CD14-positive monocyte (primary cell): ENCODE data around the gene PRKN. TPM values are rescaled to one million over a fixed set of nuclear protein-coding genes. Genes with fewer than 3 reads are reported as not detected.

Source experiments
- DNase-seq, 3 donors: peaks; one replicate each; pipeline ENCODE4 v3.0.0-alpha.2; 2011 to 2022
- H2AFZ ChIP-seq: 2 replicates; pipeline ENCODE4 v1.6.0; 2012; ENCODE audit warnings: mild to moderate bottlenecking, low read depth, low read length, inconsistent platforms; ENCODE audit not compliant: insufficient read depth, poor library complexity, severe bottlenecking
- H3K27ac ChIP-seq, 2 donors: 1 replicate in 1 of 2; 2 replicates in 1 of 2; pipeline ENCODE4 v1.5.1; 2012 to 2013; ENCODE audit warnings: low read length in 2 of 2, control low read depth in 1 of 2, inconsistent platforms in 1 of 2, low read depth in 1 of 2, mild to moderate bottlenecking in 1 of 2
- H3K27me3 ChIP-seq, 2 donors: one replicate each; pipeline versions ENCODE4 v1.6.0 to v1.6.1; 2011 to 2013; ENCODE audit warnings: low read length in 2 of 2; ENCODE audit not compliant: control insufficient read depth in 2 of 2, insufficient read depth in 2 of 2
- H3K36me3 ChIP-seq, 2 donors: replicated peaks in 1 of 2; 1 replicate in 1 of 2; 2 replicates in 1 of 2; pipeline versions ENCODE4 v1.5.1 to v1.6.1; 2012 to 2013; ENCODE audit warnings: low read length in 2 of 2, control low read depth in 1 of 2, inconsistent platforms in 1 of 2, mild to moderate bottlenecking in 1 of 2; ENCODE audit not compliant: insufficient read depth in 2 of 2, control insufficient read depth in 1 of 2
- H3K4me1 ChIP-seq, 2 donors: 1 replicate in 1 of 2; 2 replicates in 1 of 2; pipeline versions ENCODE4 v1.5.1 to v1.6.1; 2012 to 2013; ENCODE audit warnings: low read length in 2 of 2, control low read depth in 1 of 2, inconsistent platforms in 1 of 2, mild to moderate bottlenecking in 1 of 2, moderate library complexity in 1 of 2; ENCODE audit not compliant: insufficient read depth in 2 of 2, control insufficient read depth in 1 of 2
- H3K4me2 ChIP-seq: replicated peaks from 2 replicates; pipeline ENCODE3; 2012; ENCODE audit warnings: low read length, moderate library complexity, mild to moderate bottlenecking; ENCODE audit not compliant: poor library complexity, severe bottlenecking; ENCODE audit errors: extremely low read depth
- H3K4me3 ChIP-seq, 3 experiments: fragments of 200-600 bp in 1 of 3; sonication (generic) in 1 of 3; replicated peaks in 1 of 3; 1 replicate in 2 of 3; 2 replicates in 1 of 3; pipeline ENCODE4 v1.5.1; 2011 to 2013; ENCODE audit warnings: low read length in 3 of 3, mild to moderate bottlenecking in 3 of 3, control low read depth in 2 of 3, low read depth in 2 of 3, inconsistent platforms in 1 of 3, moderate library complexity in 1 of 3
- H3K79me2 ChIP-seq: 2 replicates; pipeline ENCODE4 v1.6.0; 2012; ENCODE audit warnings: mild to moderate bottlenecking, control low read depth, inconsistent platforms, low read length, moderate library complexity; ENCODE audit not compliant: insufficient read depth
- H3K9ac ChIP-seq: 2 replicates; pipeline ENCODE4 v1.6.0; 2017; ENCODE audit warnings: low read length, mild to moderate bottlenecking; ENCODE audit not compliant: insufficient read depth, poor library complexity, severe bottlenecking
- H3K9me3 ChIP-seq, 2 donors: replicated peaks in 1 of 2; 1 replicate in 1 of 2; 2 replicates in 1 of 2; pipeline versions ENCODE4 v1.5.1 to v1.6.1; 2012 to 2013; ENCODE audit warnings: low read length in 2 of 2, control low read depth in 1 of 2; ENCODE audit not compliant: control insufficient read depth in 1 of 2, insufficient read depth in 1 of 2
- H4K20me1 ChIP-seq: 2 replicates; pipeline ENCODE4 v1.6.0; 2012; ENCODE audit warnings: mild to moderate bottlenecking, low read length, control low read depth, moderate library complexity; ENCODE audit not compliant: insufficient read depth
- H3K27ac Mint-ChIP-seq, 7 donors: one replicate each; pipeline ENCODE4 v1.8.0; 2020; ENCODE audit warnings: mild to moderate bottlenecking in 7 of 7, mixed read lengths in 7 of 7, moderate library complexity in 6 of 7, inconsistent platforms in 2 of 7
- H3K27me3 Mint-ChIP-seq, 3 donors: one replicate each; pipeline ENCODE4 v1.8.0; 2021 to 2022; ENCODE audit warnings: low read depth in 3 of 3, mild to moderate bottlenecking in 3 of 3, mixed read lengths in 3 of 3, moderate library complexity in 3 of 3, inconsistent platforms in 1 of 3
- H3K36me3 Mint-ChIP-seq, 2 donors: one replicate each; pipeline ENCODE4 v1.8.0; 2020; ENCODE audit warnings: mixed read lengths in 2 of 2, inconsistent platforms in 1 of 2, mild to moderate bottlenecking in 1 of 2
- H3K4me1 Mint-ChIP-seq: one replicate; pipeline ENCODE4 v1.8.0; 2020; ENCODE audit warnings: mild to moderate bottlenecking, mixed read lengths
- H3K4me3 Mint-ChIP-seq, 2 donors: one replicate each; pipeline ENCODE4 v1.8.0; 2020; ENCODE audit warnings: mild to moderate bottlenecking in 2 of 2, mixed read lengths in 2 of 2, moderate library complexity in 1 of 2
- H3K9me3 Mint-ChIP-seq, 7 donors: one replicate each; pipeline ENCODE4 v1.8.0; 2020 to 2022; ENCODE audit warnings: mixed read lengths in 7 of 7, mild to moderate bottlenecking in 6 of 7, moderate library complexity in 6 of 7, inconsistent platforms in 2 of 7
- WGBS: methylation state at CpG from one replicate; pipeline ENCODE4 v1.1.5; 2013; ENCODE audit warnings: missing lambda C conversion rate; ENCODE audit not compliant: insufficient coverage; 5-methylcytosine and 5-hydroxymethylcytosine counted together
- intact Hi-C, 2 donors: fragments of 100-400 bp; cut with micrococcal nuclease; formaldehyde crosslinking; loops; one replicate each; pipeline versions ENCODE4 v1.15.0 to v1.15.1; 2023
- polyA plus RNA-seq, 3 donors: library from polyadenylated mRNA; depleted of rRNA in 1 of 3; unstranded in 2 of 3; stranded (reverse) in 1 of 3; fragments of 300-500 nt in 2 of 3; fragments of >200 nt in 1 of 3; fragmentation: Illumina TruSeq in 2 of 3; gene quantifications; 1 replicate in 2 of 3; 2 replicates in 1 of 3; pipeline ENCODE4 v1.2.3, GENCODE V29; 2012 to 2021
- TF ChIP-seq, protein P1 (sequence below): fragments of 200-600 bp; IDR thresholded peaks from one replicate; pipeline ENCODE4 v1.8.0; 2022; ENCODE audit warnings: antibody characterized with exemption, mild to moderate bottlenecking

The PRKN gene
- polyA plus RNA-seq, 3 donors = 0.19 to 0.21 TPM; not detected in 1

DNA sequence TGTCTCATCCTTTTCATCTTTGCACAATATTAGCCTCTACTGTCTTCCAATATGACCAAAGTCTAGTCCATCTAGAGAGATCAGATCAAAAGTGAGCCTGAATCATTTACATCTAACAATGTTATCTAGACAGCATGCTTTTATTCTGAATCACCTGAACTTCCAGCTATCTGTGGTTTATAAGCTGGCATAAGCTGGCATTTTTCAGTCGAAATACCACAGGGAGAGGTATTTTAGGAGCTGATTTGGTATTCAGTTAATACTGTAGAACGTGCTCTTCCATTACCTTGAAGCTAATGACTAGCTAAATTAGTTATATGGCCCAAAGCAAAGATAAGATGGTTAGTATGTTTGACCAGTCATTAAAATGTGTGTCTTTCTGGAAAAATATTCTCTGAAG lies 1265.4 kb downstream of the PRKN start:
- no peak for DNase-seq
- TF ChIP-seq, protein P1, sequence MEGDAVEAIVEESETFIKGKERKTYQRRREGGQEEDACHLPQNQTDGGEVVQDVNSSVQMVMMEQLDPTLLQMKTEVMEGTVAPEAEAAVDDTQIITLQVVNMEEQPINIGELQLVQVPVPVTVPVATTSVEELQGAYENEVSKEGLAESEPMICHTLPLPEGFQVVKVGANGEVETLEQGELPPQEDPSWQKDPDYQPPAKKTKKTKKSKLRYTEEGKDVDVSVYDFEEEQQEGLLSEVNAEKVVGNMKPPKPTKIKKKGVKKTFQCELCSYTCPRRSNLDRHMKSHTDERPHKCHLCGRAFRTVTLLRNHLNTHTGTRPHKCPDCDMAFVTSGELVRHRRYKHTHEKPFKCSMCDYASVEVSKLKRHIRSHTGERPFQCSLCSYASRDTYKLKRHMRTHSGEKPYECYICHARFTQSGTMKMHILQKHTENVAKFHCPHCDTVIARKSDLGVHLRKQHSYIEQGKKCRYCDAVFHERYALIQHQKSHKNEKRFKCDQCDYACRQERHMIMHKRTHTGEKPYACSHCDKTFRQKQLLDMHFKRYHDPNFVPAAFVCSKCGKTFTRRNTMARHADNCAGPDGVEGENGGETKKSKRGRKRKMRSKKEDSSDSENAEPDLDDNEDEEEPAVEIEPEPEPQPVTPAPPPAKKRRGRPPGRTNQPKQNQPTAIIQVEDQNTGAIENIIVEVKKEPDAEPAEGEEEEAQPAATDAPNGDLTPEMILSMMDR = no peak
- intact Hi-C loops = no loop called here
- no CpG with 5 or more reads among the region's 2 CpGs for WGBS
- no peak overlapping the region for H3K27ac ChIP-seq
- H3K4me3 Mint-ChIP-seq = no peak overlapping the region
- no peaks in the 10 kb centered on the region for H4K20me1 ChIP-seq
- H3K4me2 ChIP-seq = no peak overlapping the region
- H3K79me2 ChIP-seq = no peaks in the 10 kb centered on the region
- H3K9me3 Mint-ChIP-seq = peaks cover 5 to 15% (median 9%) of the 10 kb centered on the region in 7 donors
- H3K36me3 Mint-ChIP-seq = no peaks in the 10 kb centered on the region
- H3K4me1 ChIP-seq = no peaks in the 10 kb centered on the region
- peaks cover 0 to 4% of the 10 kb centered on the region in 2 donors for H3K9me3 ChIP-seq
- H3K36me3 ChIP-seq = no peaks in the 10 kb centered on the region
- no peak overlapping the region for H2AFZ ChIP-seq
- H3K4me1 Mint-ChIP-seq = no peaks in the 10 kb centered on the region
- no peaks in the 10 kb centered on the region for H3K27me3 ChIP-seq
- no peaks in the 10 kb centered on the region for H3K27me3 Mint-ChIP-seq
- no peak overlapping the region for H3K4me3 ChIP-seq
- no peak overlapping the region for H3K9ac ChIP-seq
- no peak overlapping the region for H3K27ac Mint-ChIP-seq

DNA sequence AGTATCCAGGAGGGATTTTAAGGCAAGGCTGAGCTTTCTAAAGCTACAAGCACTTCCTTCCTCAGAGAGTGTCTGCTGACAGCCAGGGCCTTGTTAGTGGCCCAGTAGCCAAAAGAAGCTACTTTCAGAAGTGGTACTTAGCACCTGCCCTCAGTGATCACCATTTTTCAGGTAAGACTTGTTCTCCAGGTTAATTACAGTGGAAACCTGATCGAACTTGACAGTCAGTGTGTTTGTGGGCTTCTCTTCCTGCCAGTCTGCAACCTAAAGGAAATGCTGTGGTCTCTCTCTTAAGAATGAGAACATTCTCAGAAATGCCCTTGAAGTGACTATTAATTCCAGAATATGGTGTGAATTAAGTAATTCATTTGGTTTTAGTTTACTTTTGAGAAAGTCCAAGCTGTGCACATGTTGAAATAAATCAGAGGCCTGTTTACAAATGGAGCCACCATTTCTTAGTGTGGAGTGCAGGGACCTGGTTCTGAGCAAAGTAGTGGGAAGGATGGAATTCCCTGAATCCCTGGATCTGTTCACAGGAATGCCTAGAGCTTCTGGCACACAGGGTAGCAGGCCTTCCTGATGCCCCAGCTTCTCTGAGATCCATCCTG lies 1268.5 kb downstream of the PRKN start:
- TF ChIP-seq, protein P1 = no peak
- Mint-ChIP-seq H3K9me3 (peaks cover 5 to 20% (median 11%) of the 10 kb centered on the region in 7 donors), H3K4me1 (no peaks in the 10 kb centered on the region), H3K4me3 (no peak overlapping the region), H3K27ac (no peak overlapping the region), H3K27me3 (peaks cover 0 to 2% (median 2%) of the 10 kb centered on the region in 3 donors), H3K36me3 (no peaks in the 10 kb centered on the region)
- no peaks in the 10 kb centered on the region for H3K9me3 ChIP-seq
- no peaks in the 10 kb centered on the region for H3K36me3 ChIP-seq
- no peak for DNase-seq
- no peak overlapping the region for H3K4me3 ChIP-seq
- no peak overlapping the region for H2AFZ ChIP-seq
- no peaks in the 10 kb centered on the region for H3K27me3 ChIP-seq
- H3K9ac ChIP-seq = no peak overlapping the region
- intact Hi-C loops = no loop called here
- no peaks in the 10 kb centered on the region for H4K20me1 ChIP-seq
- H3K4me1 ChIP-seq = no peaks in the 10 kb centered on the region
- no peaks in the 10 kb centered on the region for H3K79me2 ChIP-seq
- H3K4me2 ChIP-seq = no peak overlapping the region
- WGBS = 0% methylated on average over 1 of the region's 1 CpG
- no peak overlapping the region for H3K27ac ChIP-seq
